ENCODE measurements around the gene SLC2A9.

- TF ChIP-seq SIN3A (IDR thresholded peaks at IDR 0.05; ENCODE audit: borderline replicate concordance, insufficient read depth, low read length) (no peak), POLR2AphosphoS5 (IDR thresholded peaks at IDR 0.05; ENCODE audit: low read depth, low read length) (no peak), TAF1 (IDR thresholded peaks at IDR 0.05; ENCODE audit: borderline replicate concordance, insufficient read depth, low read length) (no peak), REST (IDR thresholded peaks at IDR 0.05; ENCODE audit: insufficient read depth in 1 of 2, low read depth in 2 of 2, low read length in 2 of 2) (no peak), FOXP2 (optimal IDR thresholded peaks at IDR 0.05; ENCODE audit: borderline replicate concordance, extremely low read depth, extremely low read length, insufficient read depth) (no peak)
Observed at GRCh38 chr4:9832640-9833039, 188.7 kb downstream of the SLC2A9 start.
